ENCODE results near the gene ECT2.
A peak's percentile ranks its signal among the peaks of the same experiment; 100 is the strongest.
"Not testable (repeated sequence)": the region's sequence is repeated elsewhere in the genome, so short reads cannot be mapped to it uniquely, and the experiment has no call there.

The ECT2 gene

DNA sequence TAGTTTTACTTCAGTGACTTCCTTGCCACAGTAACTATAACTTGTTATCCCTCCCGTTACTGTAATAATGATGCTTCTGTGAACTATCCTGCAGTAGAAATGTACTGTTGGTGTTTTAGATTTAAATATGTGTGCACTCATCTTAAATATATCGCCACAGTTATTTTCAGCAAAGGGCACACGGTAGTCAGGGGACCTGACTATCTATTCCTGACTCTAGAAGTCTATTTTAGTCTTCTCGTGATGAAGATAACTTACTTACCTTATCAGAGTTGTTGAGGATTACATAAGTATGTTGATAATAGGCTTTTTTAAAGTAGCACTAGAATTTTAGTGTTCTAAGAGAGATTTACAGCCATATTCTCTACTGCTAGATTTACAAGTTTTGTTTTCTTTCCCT is 65.3 kb downstream of the ECT2 start:
- no peak for DNase-seq

DNA sequence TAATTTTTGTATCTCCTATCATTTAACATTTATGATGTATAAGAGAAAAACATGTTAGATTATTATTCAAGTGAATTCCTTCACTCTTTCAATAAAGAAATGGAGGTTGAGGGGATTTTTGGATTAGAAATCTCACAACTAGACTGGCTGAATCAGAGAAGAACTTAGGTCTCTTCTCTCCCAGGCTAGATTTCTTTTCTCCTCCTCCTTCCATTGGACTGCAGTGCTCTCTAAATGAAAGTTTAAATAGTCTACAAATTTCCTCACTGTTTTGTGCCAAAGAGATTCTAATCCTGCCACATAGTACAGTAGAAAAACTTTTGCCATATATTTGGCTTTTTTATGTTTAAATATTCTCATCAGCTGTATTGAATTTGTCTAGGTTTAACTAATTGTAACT is 65.8 kb downstream of the ECT2 start:
- no peak for DNase-seq

DNA sequence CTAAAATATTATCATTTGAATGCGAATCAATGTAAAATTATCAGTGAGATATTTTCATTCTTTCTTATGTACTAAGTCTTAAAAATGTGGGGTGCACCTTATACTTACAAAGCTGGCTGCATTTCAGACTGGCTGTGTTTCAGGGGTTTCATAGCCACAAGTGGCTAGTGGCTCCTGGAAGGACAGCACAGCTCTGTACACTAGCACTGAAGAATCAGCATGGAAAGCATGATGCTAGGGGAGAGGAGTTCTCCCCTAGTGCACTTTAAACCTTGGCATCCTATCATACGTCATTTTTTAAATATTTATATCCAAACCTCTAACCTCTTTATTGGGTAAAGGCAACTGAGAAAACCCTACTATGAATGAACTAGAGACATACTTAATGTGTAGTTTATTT is 66.4 kb downstream of the ECT2 start:
- no peak for DNase-seq

GRCh38 chr3:172820492-172820891 is 70.0 kb downstream of the ECT2 start:
- DNase-seq: no peak

GRCh38 chr3:172824229-172824628 is 73.7 kb downstream of the ECT2 start:
- no peak for DNase-seq

- not testable (repeated sequence) for DNase-seq
These were observed 76.7 kb downstream of the ECT2 start for GRCh38 chr3:172827231-172827630.

DNA sequence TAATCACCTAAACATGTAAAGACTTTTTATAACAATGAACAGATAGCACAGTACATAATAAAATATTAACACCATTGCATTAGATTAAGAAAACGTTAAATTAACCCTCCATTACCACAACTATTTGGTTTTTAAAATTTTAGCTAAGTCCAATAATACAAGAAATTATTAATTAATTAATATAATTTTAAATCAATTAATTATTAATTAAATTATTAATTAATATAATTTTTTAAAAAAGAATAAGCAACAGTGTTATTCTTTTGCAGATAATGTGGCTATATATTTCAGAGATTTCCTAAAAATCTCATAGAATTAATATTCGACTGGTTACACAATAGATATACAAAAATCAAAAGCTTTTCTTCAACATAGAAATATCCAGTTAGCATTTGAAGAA is 82.5 kb downstream of the ECT2 start:
- DNase-seq: no peak

DNA sequence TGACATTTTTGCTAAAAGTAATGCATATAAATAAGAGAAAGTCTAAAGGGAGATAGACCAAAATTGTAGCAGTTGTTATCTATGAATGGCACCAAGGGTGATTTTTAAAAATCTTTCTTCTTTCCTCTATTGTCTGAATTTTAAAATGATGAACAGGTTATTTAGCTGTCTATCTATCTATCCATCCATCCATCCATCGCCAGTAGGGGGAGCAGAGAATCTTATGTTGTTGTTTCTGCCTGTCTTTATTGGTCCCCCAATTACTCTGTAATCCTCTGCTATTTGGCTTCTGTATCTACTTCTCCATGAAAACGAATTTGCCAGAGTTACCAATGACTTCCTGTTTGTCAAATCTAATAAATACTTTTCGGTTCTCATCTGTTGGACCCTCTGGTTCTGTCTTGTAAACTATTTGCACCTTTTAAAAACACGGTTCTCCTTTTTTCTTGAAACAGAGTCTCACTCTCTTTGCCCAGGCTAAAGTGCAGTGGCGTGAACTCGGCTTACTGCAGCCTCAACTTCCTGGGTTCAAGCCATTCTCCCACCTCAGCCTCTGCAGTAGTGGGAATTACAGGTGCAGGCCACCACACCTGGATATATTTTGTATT is 86.0 kb downstream of the ECT2 start:
- peak; percentile 61 for DNase-seq

DNA sequence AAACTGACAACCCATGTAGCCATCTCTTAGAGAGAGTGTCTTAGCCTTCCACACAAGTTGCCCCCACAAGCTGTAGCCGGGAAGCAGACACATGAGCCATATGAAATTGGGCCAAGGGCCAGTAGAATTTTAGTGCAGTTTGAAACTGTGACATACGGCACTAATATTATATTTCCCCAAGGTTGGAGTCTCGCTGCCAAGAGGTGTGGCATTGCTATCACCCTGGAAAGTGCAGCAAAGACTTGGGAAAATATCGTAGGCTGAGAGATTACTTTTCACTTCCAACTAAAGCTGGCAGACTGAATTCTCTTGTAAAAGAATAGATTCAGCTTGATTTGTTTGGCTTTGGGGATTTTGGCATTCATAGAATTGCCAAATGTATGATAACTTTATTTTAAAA is 89.2 kb downstream of the ECT2 start:
- DNase-seq: no peak

GRCh38 chr3:172840463-172840862 is 89.9 kb downstream of the ECT2 start:
- DNase-seq: no peak

- DNase-seq: peak; percentile 3
These were observed 90.4 kb downstream of the ECT2 start for GRCh38 chr3:172840913-172841312.

- no peak for DNase-seq
These were observed 93.9 kb downstream of the ECT2 start for GRCh38 chr3:172844428-172844827.

GRCh38 chr3:172846103-172846561 is 95.6 kb downstream of the ECT2 start:
- no peak for DNase-seq

- no peak for DNase-seq
These were observed 96.2 kb downstream of the ECT2 start for GRCh38 chr3:172846706-172847105.

GRCh38 chr3:172847292-172847691 is 96.8 kb downstream of the ECT2 start:
- no peak for DNase-seq

GRCh38 chr3:172848910-172849309 is 98.4 kb downstream of the ECT2 start:
- DNase-seq: no peak

DNA sequence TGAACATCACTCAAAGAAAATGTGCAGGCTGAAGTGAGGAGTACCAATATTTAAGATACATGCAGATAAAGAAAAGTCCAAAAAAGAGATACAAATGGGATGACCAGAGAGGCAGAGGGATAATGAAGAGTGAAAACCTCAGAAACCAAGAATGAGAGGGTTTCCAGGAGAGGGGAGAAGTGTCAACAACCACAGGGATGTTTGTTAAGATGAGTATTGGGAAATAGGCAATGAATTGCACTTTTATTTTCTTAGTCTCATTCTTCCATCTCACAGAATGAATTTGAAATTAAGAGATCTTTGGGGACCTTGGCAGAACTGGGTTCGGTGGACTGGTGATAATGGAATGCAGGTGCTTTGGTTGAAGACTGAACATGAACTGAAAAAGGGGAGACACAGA is 102.5 kb downstream of the ECT2 start:
- DNase-seq: no peak

- DNase-seq: no peak
These were observed 103.6 kb downstream of the ECT2 start for GRCh38 chr3:172853921-172854666.

DNA sequence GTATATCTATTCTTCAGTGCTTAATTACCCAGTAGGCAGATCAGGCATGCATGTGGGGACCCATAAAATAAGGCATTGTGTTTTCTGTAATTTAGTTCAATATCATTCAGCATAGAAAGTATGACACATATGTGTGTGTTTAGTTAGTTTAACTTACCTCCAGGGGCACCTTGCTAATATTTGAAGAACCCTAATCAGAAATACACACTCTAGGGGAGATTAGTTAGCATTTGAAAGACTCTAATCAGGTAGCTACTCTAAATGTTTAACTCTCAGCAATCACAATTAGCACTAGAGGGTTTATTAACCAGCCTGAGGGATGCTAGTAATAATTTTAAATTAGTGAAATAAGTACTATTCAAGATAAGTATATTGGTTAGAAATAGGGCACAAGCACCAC is 104.5 kb downstream of the ECT2 start:
- no peak for DNase-seq

DNA sequence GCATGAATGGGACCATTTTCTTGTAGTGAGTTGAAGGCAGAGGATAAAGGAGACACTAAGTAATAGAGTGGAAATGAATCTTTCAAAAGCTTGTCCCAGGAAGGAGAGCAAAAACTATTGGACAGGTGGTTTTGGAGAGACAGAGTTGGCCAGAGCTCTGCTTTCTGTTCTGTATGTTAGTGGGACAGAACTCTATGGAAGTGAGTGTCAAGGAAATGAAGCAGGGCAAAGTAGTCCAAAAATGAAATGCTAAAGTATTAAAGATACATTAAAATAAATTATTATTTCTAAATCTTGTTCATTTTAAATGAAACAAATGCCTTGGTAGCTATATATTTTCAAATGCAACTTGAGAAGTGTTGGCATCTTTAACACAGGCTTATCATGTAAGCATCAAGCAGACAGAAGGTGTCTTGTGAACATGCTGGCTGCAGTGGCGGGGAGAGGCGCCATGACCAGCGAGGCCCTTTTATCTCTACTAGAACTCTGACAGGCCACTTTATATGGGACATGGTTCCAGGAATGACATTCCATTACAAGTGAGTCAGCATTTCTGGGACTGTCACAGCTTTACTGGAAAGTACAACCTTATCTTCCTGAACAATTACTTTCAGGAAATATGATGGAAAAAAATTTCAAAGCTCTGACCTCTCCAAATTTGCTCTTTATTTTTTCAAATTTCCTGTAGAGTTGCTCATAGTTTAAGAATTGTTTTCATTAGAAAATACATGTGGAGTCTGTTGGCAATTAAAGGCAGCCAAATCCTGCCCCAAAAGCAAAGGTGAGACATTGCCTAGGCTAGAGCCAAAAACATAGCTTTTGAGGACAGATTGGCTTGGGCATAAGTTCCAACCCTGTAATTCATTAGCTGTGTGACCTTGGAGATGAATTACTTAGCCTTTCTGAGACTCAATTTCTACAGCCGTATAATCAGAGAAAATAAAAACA is 106.5 kb downstream of the ECT2 start:
- DNase-seq: peak; percentile 28

DNA sequence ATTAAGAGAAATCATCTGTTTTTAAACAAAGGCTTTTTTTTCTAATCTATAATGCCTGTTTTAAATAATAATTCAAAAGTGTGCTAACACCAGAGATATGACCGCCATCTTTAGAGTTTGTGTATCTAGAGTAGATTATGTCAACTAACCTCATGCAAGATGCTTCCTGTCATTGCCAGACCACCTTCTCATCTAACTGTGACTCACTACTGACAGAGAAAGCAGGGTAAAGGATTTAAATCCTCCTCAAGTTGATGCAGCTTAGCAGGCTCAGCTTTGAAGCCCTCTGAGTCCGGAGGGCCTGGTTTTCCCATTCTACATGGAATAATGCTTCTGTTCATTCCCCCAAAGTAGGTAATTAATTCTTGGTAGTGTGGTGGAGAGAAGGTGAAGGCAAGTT is 108.5 kb downstream of the ECT2 start:
- DNase-seq: no peak

DNA sequence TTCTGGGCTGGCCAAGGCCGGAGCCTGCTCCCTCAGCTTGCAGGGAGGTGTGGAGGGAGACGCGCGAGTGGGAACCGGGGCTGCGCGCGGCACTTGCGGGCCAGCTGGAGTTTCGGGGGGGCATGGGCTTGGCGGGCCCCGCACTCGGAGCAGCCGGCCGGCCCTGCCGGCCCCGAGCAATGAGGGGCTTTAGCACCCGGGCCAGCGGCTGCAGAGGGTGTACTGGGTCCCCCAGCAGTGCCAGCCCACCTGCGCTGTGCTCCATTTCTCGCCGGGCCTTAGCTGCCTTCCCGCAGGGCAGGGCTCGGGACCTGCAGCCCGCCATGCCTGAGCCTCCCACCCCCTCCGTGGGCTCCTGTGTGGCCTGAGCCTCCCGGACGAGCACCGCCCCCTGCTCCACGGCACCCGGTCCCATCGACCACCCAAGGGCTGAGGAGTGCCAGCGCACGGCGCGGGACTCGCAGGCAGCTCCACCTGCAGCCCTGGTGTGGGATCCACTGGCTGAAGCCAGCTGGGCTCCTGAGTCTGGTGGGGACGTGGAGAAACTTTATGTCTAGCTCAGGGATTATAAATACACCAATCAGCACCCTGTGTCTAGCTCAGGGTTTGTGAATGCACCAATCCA is 116.3 kb downstream of the ECT2 start:
- DNase-seq: not testable (repeated sequence)

DNA sequence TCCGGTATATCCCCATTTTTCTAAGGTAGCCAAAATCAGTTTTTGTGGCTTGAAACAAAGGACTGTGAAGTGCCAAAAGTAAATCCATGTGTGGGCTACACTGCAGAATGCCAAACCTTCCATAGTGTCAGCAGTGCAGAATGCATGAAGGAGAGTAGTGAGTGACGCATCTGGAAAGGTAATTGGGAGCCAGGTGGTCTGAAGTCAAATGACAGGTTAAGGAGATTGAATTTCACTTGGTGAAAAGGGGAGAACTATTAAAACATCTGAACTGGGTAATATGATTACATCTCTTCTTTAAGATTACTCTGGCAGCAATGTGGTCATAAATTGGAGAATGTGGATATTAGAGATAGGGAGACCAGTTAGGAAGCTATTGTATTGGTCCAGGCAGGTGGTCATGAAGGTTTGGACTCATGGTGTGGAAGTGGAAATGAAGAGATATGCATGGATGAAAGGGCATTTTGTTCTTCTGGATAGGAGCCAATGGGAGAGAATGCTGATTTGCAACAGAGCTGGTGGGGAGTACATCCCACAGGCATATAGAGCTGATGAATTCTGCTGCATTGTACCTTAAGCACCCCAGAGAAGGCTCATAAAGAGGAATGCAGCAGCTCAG is 118.2 kb downstream of the ECT2 start:
- DNase-seq: no peak

Measured in DMS53 (cell line).